ENCODE measurements around the gene ODF4. TPM values are rescaled to one million over a fixed set of nuclear protein-coding genes. Genes with fewer than 3 reads are reported as not detected.

ODF4 gene
- total RNA-seq, 1 experiment from 2014 or later = not detected

GRCh38 chr17:8310601-8311123 is 29.0 kb upstream of the ODF4 start:
- Mint-ChIP-seq H3K27ac (no peak overlapping the region), H3K36me3 (no peaks in the 10 kb centered on the region), H3K4me3 (no peak overlapping the region), H3K9me3 (no peaks in the 10 kb centered on the region), H3K4me1 (peaks cover 27% of the 10 kb centered on the region), H3K27me3 (ENCODE audit: low read depth) (peaks cover 19% of the 10 kb centered on the region)
- ChIA-PET POLR2A (no interaction called here), CTCF (no interaction called here)
- ATAC-seq (no peak), DNase-seq (ENCODE audit: low spot score) (no peak)
- TF ChIP-seq SMAD3 (CRISPR knock-in tag; IDR thresholded peaks at IDR 0.05; ENCODE audit: borderline replicate concordance) (no peak), HMGA2 (CRISPR knock-in tag; IDR thresholded peaks at IDR 0.05) (no peak), ZNF219 (CRISPR knock-in tag; IDR thresholded peaks at IDR 0.05; ENCODE audit: borderline replicate concordance) (no peak), MXD4 (CRISPR knock-in tag; IDR thresholded peaks at IDR 0.05; ENCODE audit: borderline replicate concordance) (no peak), USF2 (CRISPR knock-in tag; IDR thresholded peaks at IDR 0.05) (no peak), GTF2I (CRISPR knock-in tag; conservative IDR thresholded peaks at IDR 0.05) (no peak), RORB (CRISPR knock-in tag; IDR thresholded peaks at IDR 0.05) (no peak), NFE2L1 (CRISPR knock-in tag; IDR thresholded peaks at IDR 0.05) (no peak)

- no peak for ATAC-seq
- CTCF ChIA-PET = no interaction called here
- peaks cover 25% of the 10 kb centered on the region for H3K27me3 Mint-ChIP-seq (ENCODE audit: low read depth)
- TF ChIP-seq AFF4 (CRISPR knock-in tag; IDR thresholded peaks at IDR 0.05; ENCODE audit: borderline replicate concordance) (no peak), SMAD3 (CRISPR knock-in tag; IDR thresholded peaks at IDR 0.05; ENCODE audit: borderline replicate concordance) (no peak), TCF7 (CRISPR knock-in tag; IDR thresholded peaks at IDR 0.05; ENCODE audit: low read depth) (no peak), GRHL2 (CRISPR knock-in tag; IDR thresholded peaks at IDR 0.05; ENCODE audit: insufficient replicate concordance, severe bottlenecking) (no peak), CBFB (CRISPR knock-in tag; IDR thresholded peaks at IDR 0.05; ENCODE audit: low read depth) (no peak), USF2 (CRISPR knock-in tag; IDR thresholded peaks at IDR 0.05) (no peak), ZNF423 (CRISPR knock-in tag; IDR thresholded peaks at IDR 0.05) (no peak), RELA (CRISPR knock-in tag; IDR thresholded peaks at IDR 0.05; ENCODE audit: borderline replicate concordance) (no peak), NFATC4 (CRISPR knock-in tag; IDR thresholded peaks at IDR 0.05) (no peak), ATF1 (CRISPR knock-in tag; IDR thresholded peaks at IDR 0.05) (no peak), ZNF425 (CRISPR knock-in tag; conservative IDR thresholded peaks at IDR 0.05) (no peak), MXD4 (CRISPR knock-in tag; IDR thresholded peaks at IDR 0.05; ENCODE audit: borderline replicate concordance) (no peak), CTCF (IDR thresholded peaks at IDR 0.05) (no peak), ZSCAN18 (CRISPR knock-in tag; IDR thresholded peaks at IDR 0.05) (no peak), NFE2L1 (CRISPR knock-in tag; IDR thresholded peaks at IDR 0.05) (no peak), NR2C2 (CRISPR knock-in tag; IDR thresholded peaks at IDR 0.05) (no peak)
Observed at GRCh38 chr17:8311131-8311790, 28.4 kb upstream of the ODF4 start.

More at GRCh38 chr17:8311131-8311790, 28.4 kb upstream of the ODF4 start:
- Mint-ChIP-seq H3K9me3 (no peaks in the 10 kb centered on the region), H3K27ac (no peak overlapping the region), H3K36me3 (no peaks in the 10 kb centered on the region), H3K4me3 (no peak overlapping the region), H3K4me1 (peaks cover 33% of the 10 kb centered on the region)
- no peak for DNase-seq (ENCODE audit: low spot score)
- POLR2A ChIA-PET = no interaction called here

Measured in WTC11 (cell line).